ENCODE data around the gene NIP7. TPM values are rescaled to one million over a fixed set of nuclear protein-coding genes. Genes with fewer than 3 reads are reported as not detected.

Gene NIP7
- total RNA-seq, 1 experiment from 2014 or later = 25.4 TPM

DNA sequence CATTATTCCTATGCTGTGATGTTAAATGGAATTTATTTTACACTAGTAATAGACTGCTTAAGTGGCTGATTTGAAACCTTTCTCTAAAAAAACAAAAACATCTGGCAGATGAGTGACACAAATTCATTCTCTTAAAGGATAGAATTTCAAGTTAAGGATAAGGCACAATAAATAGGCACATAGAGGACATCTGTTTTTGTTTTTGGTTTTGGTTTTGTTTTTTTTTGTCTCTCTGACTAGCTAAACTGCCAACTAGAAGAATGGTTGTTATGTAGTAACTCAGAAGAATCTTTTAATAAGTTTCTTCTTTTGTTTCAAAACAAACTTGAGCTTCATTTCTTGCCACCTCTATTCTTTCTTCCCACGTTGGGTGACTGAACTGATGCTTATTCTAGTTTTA is 33.5 kb upstream of the NIP7 start:
- CTCF ChIA-PET = no interaction called here
- H4K20me1 ChIP-seq (ENCODE audit: low read length) = no peaks in the 10 kb centered on the region
- DNase-seq (no peak), ATAC-seq (no peak)
- no peak overlapping the region for H3K9ac ChIP-seq (ENCODE audit: low read length)
- no peaks in the 10 kb centered on the region for H3K9me2 ChIP-seq (replicated peaks; ENCODE audit: low read length)
- no peak overlapping the region for H3K27ac ChIP-seq (ENCODE audit: low read length)
- H3K79me2 ChIP-seq (ENCODE audit: low read length) = no peaks in the 10 kb centered on the region
- H3K27me3 ChIP-seq (ENCODE audit: low read length) = no peaks in the 10 kb centered on the region
- intact Hi-C loops (cut with micrococcal nuclease) = no loop called here
- no peak for TF ChIP-seq EZH2 (IDR thresholded peaks at IDR 0.05; ENCODE audit: low read length, unreplicated experiment)
- no peak for TF ChIP-seq EZH2phosphoT487 (IDR thresholded peaks at IDR 0.05; ENCODE audit: borderline replicate concordance, low read length)
- TF ChIP-seq, protein P1, sequence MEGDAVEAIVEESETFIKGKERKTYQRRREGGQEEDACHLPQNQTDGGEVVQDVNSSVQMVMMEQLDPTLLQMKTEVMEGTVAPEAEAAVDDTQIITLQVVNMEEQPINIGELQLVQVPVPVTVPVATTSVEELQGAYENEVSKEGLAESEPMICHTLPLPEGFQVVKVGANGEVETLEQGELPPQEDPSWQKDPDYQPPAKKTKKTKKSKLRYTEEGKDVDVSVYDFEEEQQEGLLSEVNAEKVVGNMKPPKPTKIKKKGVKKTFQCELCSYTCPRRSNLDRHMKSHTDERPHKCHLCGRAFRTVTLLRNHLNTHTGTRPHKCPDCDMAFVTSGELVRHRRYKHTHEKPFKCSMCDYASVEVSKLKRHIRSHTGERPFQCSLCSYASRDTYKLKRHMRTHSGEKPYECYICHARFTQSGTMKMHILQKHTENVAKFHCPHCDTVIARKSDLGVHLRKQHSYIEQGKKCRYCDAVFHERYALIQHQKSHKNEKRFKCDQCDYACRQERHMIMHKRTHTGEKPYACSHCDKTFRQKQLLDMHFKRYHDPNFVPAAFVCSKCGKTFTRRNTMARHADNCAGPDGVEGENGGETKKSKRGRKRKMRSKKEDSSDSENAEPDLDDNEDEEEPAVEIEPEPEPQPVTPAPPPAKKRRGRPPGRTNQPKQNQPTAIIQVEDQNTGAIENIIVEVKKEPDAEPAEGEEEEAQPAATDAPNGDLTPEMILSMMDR (conservative IDR thresholded peaks at IDR 0.05; ENCODE audit: low read depth, low read length) = no peak
- no peaks in the 10 kb centered on the region for H3F3A ChIP-seq (ENCODE audit: low read length, unreplicated experiment)
- H3K9me3 ChIP-seq (ENCODE audit: low read length) = no peaks in the 10 kb centered on the region
- H3K4me2 ChIP-seq (ENCODE audit: low read length) = no peak overlapping the region
- POLR2A ChIA-PET (ENCODE audit: unreplicated experiment) = no interaction called here
- no TSS peak for BruUV-seq (replicated peaks)
- no peak overlapping the region for H3K4me3 ChIP-seq (ENCODE audit: low read length)
- H3K4me1 ChIP-seq (ENCODE audit: insufficient read depth, low read length) = no peaks in the 10 kb centered on the region
- no peaks in the 10 kb centered on the region for H3K36me3 ChIP-seq (ENCODE audit: low read depth, low read length)
- H2AFZ ChIP-seq (ENCODE audit: low read length) = no peak overlapping the region

DNA sequence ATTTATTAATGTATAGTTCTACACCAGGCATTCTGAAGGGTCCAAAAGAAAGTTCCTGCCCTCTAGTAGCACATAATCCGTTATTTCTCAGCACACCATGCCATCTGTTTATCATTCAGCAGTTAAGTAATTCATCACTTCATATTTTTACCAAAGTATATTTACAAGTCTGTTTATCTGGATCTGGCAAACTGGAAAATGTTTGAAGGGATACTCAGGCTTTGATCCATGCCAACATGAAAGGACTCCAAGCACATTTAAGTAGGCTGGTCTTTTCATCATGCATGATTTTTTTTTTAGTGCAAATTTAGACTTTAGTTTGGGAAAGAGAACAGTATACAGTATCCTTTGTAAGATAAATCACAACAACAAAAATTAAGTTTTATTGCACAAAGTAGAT is 32.5 kb upstream of the NIP7 start:
- intact Hi-C loops (cut with micrococcal nuclease) = no loop called here
- Histone ChIP-seq H2AFZ (ENCODE audit: low read length) (no peak overlapping the region), H4K20me1 (ENCODE audit: low read length) (no peaks in the 10 kb centered on the region), H3K27me3 (ENCODE audit: low read length) (no peaks in the 10 kb centered on the region), H3K27ac (ENCODE audit: low read length) (no peak overlapping the region), H3K4me1 (ENCODE audit: insufficient read depth, low read length) (no peaks in the 10 kb centered on the region), H3K9ac (ENCODE audit: low read length) (no peak overlapping the region), H3F3A (ENCODE audit: low read length, unreplicated experiment) (no peaks in the 10 kb centered on the region), H3K36me3 (ENCODE audit: low read depth, low read length) (no peaks in the 10 kb centered on the region), H3K9me3 (ENCODE audit: low read length) (no peaks in the 10 kb centered on the region), H3K4me2 (ENCODE audit: low read length) (no peak overlapping the region), H3K9me2 (replicated peaks; ENCODE audit: low read length) (no peaks in the 10 kb centered on the region), H3K4me3 (ENCODE audit: low read length) (no peak overlapping the region), H3K79me2 (ENCODE audit: low read length) (peaks cover 7% of the 10 kb centered on the region)
- CTCF ChIA-PET = no interaction called here
- POLR2A ChIA-PET (ENCODE audit: unreplicated experiment) = no interaction called here
- DNase-seq (no peak), ATAC-seq (no peak)
- no TSS peak for BruUV-seq (replicated peaks)
- no peak for TF ChIP-seq EZH2phosphoT487 (IDR thresholded peaks at IDR 0.05; ENCODE audit: borderline replicate concordance, low read length)
- TF ChIP-seq, protein P1 (conservative IDR thresholded peaks at IDR 0.05; ENCODE audit: low read depth, low read length) = no peak
- TF ChIP-seq EZH2 (IDR thresholded peaks at IDR 0.05; ENCODE audit: low read length, unreplicated experiment) = no peak

DNA sequence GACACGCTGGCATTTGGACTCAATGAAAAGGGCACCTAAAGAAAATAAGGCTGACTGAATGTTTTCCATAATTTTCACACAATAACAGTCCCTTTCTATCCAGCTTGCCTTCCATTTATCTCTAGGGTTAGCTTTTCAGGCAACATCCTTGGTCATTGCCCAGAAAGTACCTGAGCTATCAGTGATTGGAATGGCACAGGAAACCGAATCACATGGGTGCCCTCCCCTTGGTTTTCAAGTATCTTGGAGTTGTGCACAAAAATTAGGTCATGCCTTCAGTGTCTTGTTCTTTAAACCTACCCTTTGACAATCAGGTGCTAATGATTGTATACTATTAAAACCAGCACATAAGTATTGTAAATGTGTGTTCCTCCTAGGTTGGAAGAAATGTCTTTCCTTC is 31.7 kb upstream of the NIP7 start:
- H3K27me3 ChIP-seq (ENCODE audit: low read length) = no peaks in the 10 kb centered on the region
- no peaks in the 10 kb centered on the region for H4K20me1 ChIP-seq (ENCODE audit: low read length)
- DNase-seq (no peak), ATAC-seq (no peak)
- CTCF ChIA-PET = no interaction called here
- POLR2A ChIA-PET (ENCODE audit: unreplicated experiment) = no interaction called here
- no peak overlapping the region for H3K4me2 ChIP-seq (ENCODE audit: low read length)
- intact Hi-C loops (cut with micrococcal nuclease) = no loop called here
- no peak overlapping the region for H2AFZ ChIP-seq (ENCODE audit: low read length)
- TF ChIP-seq, protein P1 (conservative IDR thresholded peaks at IDR 0.05; ENCODE audit: low read depth, low read length) = no peak
- no peak for TF ChIP-seq EZH2phosphoT487 (IDR thresholded peaks at IDR 0.05; ENCODE audit: borderline replicate concordance, low read length)
- no peak for TF ChIP-seq EZH2 (IDR thresholded peaks at IDR 0.05; ENCODE audit: low read length, unreplicated experiment)
- no peaks in the 10 kb centered on the region for H3K9me3 ChIP-seq (ENCODE audit: low read length)
- H3K4me3 ChIP-seq (ENCODE audit: low read length) = no peak overlapping the region
- BruUV-seq (replicated peaks) = no TSS peak
- no peak overlapping the region for H3K27ac ChIP-seq (ENCODE audit: low read length)
- H3K4me1 ChIP-seq (ENCODE audit: insufficient read depth, low read length) = no peaks in the 10 kb centered on the region
- no peaks in the 10 kb centered on the region for H3K36me3 ChIP-seq (ENCODE audit: low read depth, low read length)
- H3K9me2 ChIP-seq (replicated peaks; ENCODE audit: low read length) = no peaks in the 10 kb centered on the region
- H3F3A ChIP-seq (ENCODE audit: low read length, unreplicated experiment) = no peaks in the 10 kb centered on the region
- peaks cover 13% of the 10 kb centered on the region for H3K79me2 ChIP-seq (ENCODE audit: low read length)
- H3K9ac ChIP-seq (ENCODE audit: low read length) = no peak overlapping the region
